ENCODE measurements around the gene TADA2A. TPM values are rescaled to one million over a fixed set of nuclear protein-coding genes. Genes with fewer than 3 reads are reported as not detected.
"Not testable (repeated sequence)": the region's sequence is repeated elsewhere in the genome, so short reads cannot be mapped to it uniquely, and the experiment has no call there.

The TADA2A gene
- total RNA-seq, 1 experiment from 2014 or later = 10.8 TPM

GRCh38 chr17:37493249-37494027 lies 86.8 kb downstream of the TADA2A start:
- peak; percentile 65 for DNase-seq (ENCODE audit: low read depth)

- no peak for DNase-seq (ENCODE audit: low read depth)
These were observed 87.7 kb downstream of the TADA2A start for GRCh38 chr17:37494401-37494831.

- no peak for DNase-seq (ENCODE audit: low read depth)
These were observed 88.3 kb downstream of the TADA2A start for GRCh38 chr17:37494971-37495370.

GRCh38 chr17:37500378-37500777 lies 93.7 kb downstream of the TADA2A start:
- DNase-seq (ENCODE audit: low read depth) = no peak

GRCh38 chr17:37502009-37502936 lies 95.6 kb downstream of the TADA2A start:
- DNase-seq (ENCODE audit: low read depth) = no peak

- DNase-seq (ENCODE audit: low read depth) = no peak
These were observed 96.5 kb downstream of the TADA2A start for GRCh38 chr17:37503148-37503547.

GRCh38 chr17:37505333-37505732 lies 98.6 kb downstream of the TADA2A start:
- no peak for DNase-seq (ENCODE audit: low read depth)

GRCh38 chr17:37506678-37507077 lies 100.0 kb downstream of the TADA2A start:
- DNase-seq (ENCODE audit: low read depth) = peak; percentile 20

GRCh38 chr17:37507111-37507510 lies 100.4 kb downstream of the TADA2A start:
- no peak for DNase-seq (ENCODE audit: low read depth)

GRCh38 chr17:37510056-37510455 lies 103.4 kb downstream of the TADA2A start:
- DNase-seq (ENCODE audit: low read depth) = no peak

- not testable (repeated sequence) for DNase-seq (ENCODE audit: low read depth)
These were observed 105.0 kb downstream of the TADA2A start for GRCh38 chr17:37511642-37512041.

- DNase-seq (ENCODE audit: low read depth) = no peak
These were observed 105.9 kb downstream of the TADA2A start for GRCh38 chr17:37512442-37513068.

- no peak for DNase-seq (ENCODE audit: low read depth)
These were observed 107.0 kb downstream of the TADA2A start for GRCh38 chr17:37513711-37514110.

GRCh38 chr17:37516127-37516571 lies 109.5 kb downstream of the TADA2A start:
- DNase-seq (ENCODE audit: low read depth) = no peak

- DNase-seq (ENCODE audit: low read depth) = no peak
These were observed 111.2 kb downstream of the TADA2A start for GRCh38 chr17:37517881-37518280.

GRCh38 chr17:37518826-37519225 lies 112.1 kb downstream of the TADA2A start:
- DNase-seq (ENCODE audit: low read depth) = no peak

- peak; percentile 16 for DNase-seq (ENCODE audit: low read depth)
These were observed 112.7 kb downstream of the TADA2A start for GRCh38 chr17:37519251-37519985.

GRCh38 chr17:37520174-37520573 lies 113.5 kb downstream of the TADA2A start:
- DNase-seq (ENCODE audit: low read depth) = no peak

GRCh38 chr17:37521821-37522220 lies 115.1 kb downstream of the TADA2A start:
- no peak for DNase-seq (ENCODE audit: low read depth)

- DNase-seq (ENCODE audit: low read depth) = no peak
These were observed 117.1 kb downstream of the TADA2A start for GRCh38 chr17:37523715-37524219.

- DNase-seq (ENCODE audit: low read depth) = peak; percentile 33
These were observed 120.7 kb downstream of the TADA2A start for GRCh38 chr17:37527249-37527851.
